ENCODE results near the gene SCAPER. TPM values are rescaled to one million over a fixed set of nuclear protein-coding genes. Genes with fewer than 3 reads are reported as not detected.

SCAPER gene
- polyA plus RNA-seq, 3 donors from 2014 or later = 6.8 to 23.6 (median 6.8) TPM

DNA sequence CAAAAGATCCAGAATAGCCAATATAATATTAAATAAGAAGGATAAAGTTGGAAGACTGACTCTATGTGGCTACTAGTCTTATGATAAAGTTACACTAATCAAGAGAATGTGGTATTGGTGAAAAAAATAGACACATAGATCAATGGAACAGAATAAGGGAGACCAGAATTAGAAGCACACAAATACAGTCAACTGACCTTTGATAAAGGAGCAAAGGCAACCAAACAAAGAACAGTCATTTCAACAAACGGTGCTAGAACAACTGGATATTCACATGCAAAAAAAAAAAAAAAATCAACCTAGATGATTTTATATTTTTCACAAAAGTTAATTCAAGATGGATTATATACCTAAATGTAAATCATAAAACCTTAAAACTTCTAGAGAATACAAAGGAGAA, 422.1 kb downstream of the SCAPER start:
- Mint-ChIP-seq H3K4me1 (no peaks in the 10 kb centered on the region), H3K9me3 (no peaks in the 10 kb centered on the region), H3K27me3 (ENCODE audit: low read depth in 3 of 3) (no peaks in the 10 kb centered on the region), H3K27ac (no peak overlapping the region), H3K36me3 (no peaks in the 10 kb centered on the region), H3K4me3 (no peak overlapping the region)
- DNase-seq = no peak

DNA sequence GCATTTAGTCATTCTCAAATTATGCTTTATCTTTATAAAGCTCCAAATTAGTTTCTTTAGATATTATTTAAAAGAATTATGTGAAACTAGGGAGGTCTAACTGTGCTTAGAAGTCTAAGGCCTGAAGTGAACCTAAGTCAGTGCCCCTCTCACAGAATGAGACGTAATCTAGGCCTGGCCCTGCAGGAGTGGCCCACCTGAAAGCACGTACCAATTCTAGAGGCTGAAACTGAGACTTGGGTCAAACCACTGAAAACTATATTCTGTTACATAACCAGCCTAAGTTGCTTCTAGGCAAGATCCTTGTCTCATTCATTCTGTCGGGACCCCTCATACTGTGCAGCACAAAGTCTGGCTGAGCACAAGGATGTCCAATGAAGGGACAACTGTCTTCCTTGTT, 424.9 kb downstream of the SCAPER start:
- no peak overlapping the region for H3K27ac Mint-ChIP-seq
- H3K27me3 Mint-ChIP-seq (ENCODE audit: low read depth in 3 of 3) = no peaks in the 10 kb centered on the region
- H3K9me3 Mint-ChIP-seq = no peaks in the 10 kb centered on the region
- no peaks in the 10 kb centered on the region for H3K36me3 Mint-ChIP-seq
- DNase-seq = no peak
- peaks cover 4 to 8% of the 10 kb centered on the region in 2 donors for H3K4me1 Mint-ChIP-seq
- H3K4me3 Mint-ChIP-seq = no peak overlapping the region

DNA sequence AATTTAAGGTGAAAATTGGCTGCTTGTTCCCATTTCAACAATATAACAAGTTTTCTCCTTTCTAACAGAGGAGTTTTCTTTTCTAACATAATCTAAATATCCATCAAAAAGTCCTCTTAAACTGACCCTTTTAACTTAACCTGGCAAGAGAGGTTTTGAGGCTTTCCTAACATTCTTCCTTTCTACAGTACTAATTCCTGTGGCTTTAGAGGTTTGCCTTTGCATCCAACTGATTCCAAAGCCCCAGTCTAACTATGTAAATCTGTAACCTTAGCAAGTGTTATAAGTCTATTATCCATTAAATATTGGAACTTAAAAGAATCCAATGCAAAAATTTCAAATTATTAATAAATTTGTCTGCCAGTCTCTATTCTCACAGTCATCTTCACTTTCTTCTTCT, 434.4 kb downstream of the SCAPER start:
- Mint-ChIP-seq H3K27ac (no peak overlapping the region), H3K4me1 (no peaks in the 10 kb centered on the region), H3K9me3 (peaks cover 7 to 21% (median 12%) of the 10 kb centered on the region in 6 donors), H3K27me3 (ENCODE audit: low read depth in 3 of 3) (peaks cover 0 to 3% (median 0%) of the 10 kb centered on the region in 3 donors), H3K4me3 (no peak overlapping the region), H3K36me3 (peaks cover 51 to 61% (median 52%) of the 10 kb centered on the region in 3 donors)
- DNase-seq = no peak

DNA sequence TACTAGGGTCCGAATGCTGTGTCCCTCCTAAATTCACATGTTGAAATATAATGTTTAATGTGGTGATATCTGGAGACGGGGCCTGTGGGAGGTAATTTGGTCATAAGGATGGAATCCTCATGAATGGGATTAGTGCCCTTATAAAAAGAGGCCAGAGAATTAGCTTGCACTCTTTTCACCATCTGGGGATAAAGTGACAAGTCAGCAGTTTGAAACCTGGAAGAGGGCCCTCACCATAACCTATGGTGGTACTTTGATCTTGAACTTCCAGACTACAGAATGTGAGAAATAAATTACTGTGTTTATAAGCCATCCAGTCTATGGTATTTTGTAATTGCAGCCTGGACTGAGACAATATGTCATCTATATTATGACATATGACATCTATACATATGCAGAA, 436.4 kb downstream of the SCAPER start:
- peaks cover 0 to 3% (median 0%) of the 10 kb centered on the region in 3 donors for H3K27me3 Mint-ChIP-seq (ENCODE audit: low read depth in 3 of 3)
- H3K27ac Mint-ChIP-seq = no peak overlapping the region
- DNase-seq = no peak
- no peak overlapping the region for H3K4me3 Mint-ChIP-seq
- no peaks in the 10 kb centered on the region for H3K4me1 Mint-ChIP-seq
- H3K9me3 Mint-ChIP-seq = peaks cover 7 to 21% (median 12%) of the 10 kb centered on the region in 6 donors
- H3K36me3 Mint-ChIP-seq = peaks cover 55 to 61% (median 58%) of the 10 kb centered on the region in 3 donors

DNA sequence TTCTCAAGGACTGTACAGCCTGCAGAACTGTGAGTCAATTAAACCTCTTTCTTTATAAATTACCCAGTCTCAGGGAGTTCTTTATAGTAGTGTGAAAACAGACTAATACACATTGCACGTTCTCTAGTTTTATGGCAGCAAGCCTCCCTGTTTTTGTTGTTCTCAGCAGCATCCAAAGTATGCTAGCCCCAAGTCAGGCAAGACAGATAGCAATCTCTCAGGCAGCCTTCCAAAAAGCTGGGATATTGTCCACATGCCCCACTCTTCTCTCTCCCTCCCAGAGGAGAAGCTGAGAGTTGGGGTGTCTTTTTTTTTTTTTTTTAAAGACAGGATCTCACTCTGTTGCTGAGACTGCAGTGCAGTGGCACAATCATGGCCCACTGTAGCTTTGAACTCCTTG, 438.0 kb downstream of the SCAPER start:
- Mint-ChIP-seq H3K9me3 (peaks cover 7 to 21% (median 12%) of the 10 kb centered on the region in 6 donors), H3K27ac (no peak overlapping the region), H3K4me3 (no peak overlapping the region)

DNA sequence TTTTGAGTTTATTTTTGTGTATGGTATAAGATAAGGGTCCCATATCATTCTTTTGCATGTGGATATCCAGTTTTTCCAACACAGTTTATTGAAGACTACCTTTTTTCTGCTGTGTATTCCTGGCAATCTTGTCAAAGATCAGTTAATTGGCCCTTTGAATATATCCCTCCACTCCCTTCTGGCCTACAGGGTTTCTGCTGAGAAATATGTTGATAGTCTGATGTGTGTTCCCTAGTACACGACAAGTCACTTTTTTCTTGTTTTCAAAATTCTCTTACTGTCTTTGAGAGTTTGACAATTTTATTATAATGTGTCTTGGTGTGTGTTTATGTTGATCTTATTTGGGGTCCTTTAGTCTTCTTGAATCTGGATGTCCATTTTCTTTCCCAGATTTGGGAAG, 439.4 kb downstream of the SCAPER start:
- Mint-ChIP-seq H3K9me3 (peaks cover 7 to 21% (median 12%) of the 10 kb centered on the region in 6 donors), H3K27me3 (ENCODE audit: low read depth in 3 of 3) (no peaks in the 10 kb centered on the region), H3K27ac (no peak overlapping the region), H3K4me1 (no peaks in the 10 kb centered on the region), H3K36me3 (peaks cover 57 to 64% (median 58%) of the 10 kb centered on the region in 3 donors), H3K4me3 (no peak overlapping the region)
- DNase-seq = no peak

More for the DNA sequence above, 438.0 kb downstream of the SCAPER start:
- H3K27me3 Mint-ChIP-seq (ENCODE audit: low read depth in 3 of 3) = peaks cover 0 to 3% (median 0%) of the 10 kb centered on the region in 3 donors
- H3K4me1 Mint-ChIP-seq = no peaks in the 10 kb centered on the region
- no peak for DNase-seq
- H3K36me3 Mint-ChIP-seq = peaks cover 54 to 62% (median 62%) of the 10 kb centered on the region in 3 donors

DNA sequence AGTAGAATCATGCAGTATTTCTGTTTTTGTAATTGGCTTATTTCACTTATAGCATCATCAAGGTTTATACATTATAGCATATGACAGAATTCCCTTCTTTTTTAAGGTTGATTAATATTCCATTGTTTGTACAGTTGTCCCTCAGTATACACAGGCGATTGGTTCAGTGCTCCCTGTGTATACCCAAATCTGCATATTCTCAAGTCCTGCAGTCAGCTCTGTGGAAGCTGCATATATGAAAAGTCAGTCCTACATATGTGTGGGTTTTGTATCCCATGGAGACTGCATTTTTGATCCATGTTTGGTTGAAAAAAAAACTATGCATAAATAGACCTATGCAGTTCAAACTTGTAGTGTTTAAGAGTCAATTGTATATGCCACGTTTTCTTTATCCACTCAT, 440.9 kb downstream of the SCAPER start:
- Mint-ChIP-seq H3K4me1 (no peaks in the 10 kb centered on the region), H3K4me3 (no peak overlapping the region), H3K27me3 (ENCODE audit: low read depth in 3 of 3) (no peaks in the 10 kb centered on the region), H3K9me3 (peaks cover 7 to 21% (median 12%) of the 10 kb centered on the region in 6 donors), H3K36me3 (peaks cover 43 to 56% (median 49%) of the 10 kb centered on the region in 3 donors), H3K27ac (no peak overlapping the region)
- no peak for DNase-seq

DNA sequence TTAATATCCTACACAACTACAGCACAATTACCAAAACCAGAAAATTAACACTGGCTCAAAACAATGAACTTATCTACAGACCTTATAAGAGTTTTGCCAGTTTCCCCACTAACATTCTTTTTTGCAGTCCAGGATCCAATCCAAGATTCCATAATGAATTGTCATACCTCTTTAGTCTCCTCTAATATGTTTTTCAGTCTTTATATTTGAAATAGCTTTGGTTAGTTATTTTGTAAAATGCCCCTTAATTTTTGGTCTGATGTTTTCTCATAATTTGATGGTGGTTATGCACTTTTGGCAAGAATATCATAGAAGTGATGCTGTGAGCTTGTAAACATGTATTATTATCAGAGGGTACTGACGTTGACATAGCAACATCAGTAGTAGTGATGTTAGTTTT, 444.3 kb downstream of the SCAPER start:
- DNase-seq = no peak
- peaks cover under 1 to 3% (median 2%) of the 10 kb centered on the region in 6 donors for H3K9me3 Mint-ChIP-seq
- H3K4me3 Mint-ChIP-seq = no peak overlapping the region
- H3K27me3 Mint-ChIP-seq (ENCODE audit: low read depth in 3 of 3) = no peaks in the 10 kb centered on the region
- peaks cover 10 to 26% (median 19%) of the 10 kb centered on the region in 3 donors for H3K36me3 Mint-ChIP-seq
- H3K27ac Mint-ChIP-seq = no peak overlapping the region
- no peaks in the 10 kb centered on the region for H3K4me1 Mint-ChIP-seq

DNA sequence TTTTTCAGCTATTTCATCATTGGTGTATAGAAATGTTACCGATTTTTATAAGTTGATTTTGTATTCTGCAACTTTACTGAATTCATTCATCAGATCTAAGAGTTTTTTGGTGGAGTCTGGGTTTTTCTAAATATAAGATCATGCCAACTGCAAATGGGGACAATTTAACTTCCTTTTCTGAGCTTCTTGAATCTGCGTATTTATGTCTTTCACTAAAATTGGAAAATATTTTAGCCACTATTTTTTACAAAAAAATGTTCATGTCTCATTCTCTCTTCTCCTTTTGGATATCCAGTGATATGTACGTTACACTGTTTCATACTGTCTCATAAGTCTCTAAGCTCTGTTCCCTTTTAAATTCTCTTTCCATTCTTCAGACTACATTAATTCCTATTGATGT, 444.8 kb downstream of the SCAPER start:
- no peaks in the 10 kb centered on the region for H3K9me3 Mint-ChIP-seq
- no peak overlapping the region for H3K4me3 Mint-ChIP-seq
- no peak overlapping the region for H3K27ac Mint-ChIP-seq
- H3K27me3 Mint-ChIP-seq (ENCODE audit: low read depth in 3 of 3) = no peaks in the 10 kb centered on the region
- no peak for DNase-seq
- H3K4me1 Mint-ChIP-seq = no peaks in the 10 kb centered on the region
- peaks cover 11 to 21% (median 18%) of the 10 kb centered on the region in 3 donors for H3K36me3 Mint-ChIP-seq

DNA sequence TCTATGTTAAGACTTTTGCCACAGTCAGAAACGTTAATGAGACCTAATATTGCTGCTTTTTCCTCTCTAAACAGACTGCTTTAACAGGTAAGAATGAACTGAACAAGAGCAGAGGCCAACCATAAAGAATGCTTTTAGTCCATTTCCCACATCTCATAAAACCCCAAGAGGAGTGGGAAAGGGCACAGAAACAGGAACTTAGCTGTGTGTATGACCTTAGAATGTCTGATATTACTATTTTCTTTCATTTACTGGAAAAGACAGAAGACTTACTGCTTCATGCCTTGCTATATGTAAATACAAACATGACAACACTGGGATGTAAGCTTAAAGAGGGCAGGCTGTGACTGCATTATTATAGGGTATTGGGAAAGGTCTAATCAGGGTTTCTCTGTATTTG, 453.6 kb downstream of the SCAPER start:
- H3K27me3 Mint-ChIP-seq (ENCODE audit: low read depth in 3 of 3) = no peaks in the 10 kb centered on the region
- H3K27ac Mint-ChIP-seq = no peak overlapping the region
- H3K4me1 Mint-ChIP-seq = no peaks in the 10 kb centered on the region

DNA sequence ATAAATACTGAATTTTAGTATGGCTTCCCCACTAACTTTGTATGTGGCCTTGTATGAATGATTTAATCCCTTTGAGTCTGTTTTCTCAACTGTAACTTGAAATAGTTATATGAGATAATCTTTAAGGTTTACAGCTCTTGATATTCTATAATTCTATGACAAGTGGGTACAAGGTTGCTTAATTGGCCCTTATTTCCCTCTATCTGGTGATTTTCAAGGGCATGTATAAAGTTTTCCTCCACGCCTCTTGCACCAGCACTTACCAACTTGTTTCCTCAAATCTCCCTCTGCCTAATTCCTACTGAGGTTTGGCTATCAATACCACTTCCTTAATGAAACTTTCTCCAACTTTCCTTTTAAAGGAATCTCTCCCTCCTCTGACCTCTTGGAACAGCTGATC, 455.7 kb downstream of the SCAPER start:
- Mint-ChIP-seq H3K9me3 (no peaks in the 10 kb centered on the region), H3K27ac (no peak overlapping the region), H3K36me3 (no peaks in the 10 kb centered on the region), H3K4me3 (no peak overlapping the region), H3K27me3 (ENCODE audit: low read depth in 3 of 3) (no peaks in the 10 kb centered on the region), H3K4me1 (no peaks in the 10 kb centered on the region)
- no peak for DNase-seq

More for the DNA sequence above, 453.6 kb downstream of the SCAPER start:
- no peak for DNase-seq
- Mint-ChIP-seq H3K36me3 (peaks cover 0 to 3% (median 0%) of the 10 kb centered on the region in 3 donors), H3K9me3 (no peaks in the 10 kb centered on the region), H3K4me3 (no peak overlapping the region)

DNA sequence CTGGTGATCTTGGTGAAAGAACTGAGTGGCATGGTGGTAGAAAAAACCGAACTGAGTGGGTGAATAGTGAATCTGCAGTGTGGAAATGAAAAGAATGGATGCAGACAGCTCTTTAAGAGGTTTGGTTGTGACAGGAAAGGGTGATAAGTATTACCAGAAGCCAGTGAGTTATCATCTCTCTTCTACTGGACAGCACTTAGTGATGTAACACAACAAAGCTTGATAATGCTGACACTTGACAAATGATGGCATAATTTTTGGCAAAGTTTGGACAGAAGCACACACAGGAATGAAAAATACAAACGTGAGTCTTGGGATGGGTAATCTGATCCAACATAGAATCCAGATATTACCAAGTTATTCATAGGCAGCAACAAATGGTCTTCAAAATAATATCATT, 456.4 kb downstream of the SCAPER start:
- no peak for DNase-seq
- Mint-ChIP-seq H3K27me3 (ENCODE audit: low read depth in 3 of 3) (no peaks in the 10 kb centered on the region), H3K27ac (no peak overlapping the region), H3K4me1 (no peaks in the 10 kb centered on the region), H3K36me3 (no peaks in the 10 kb centered on the region), H3K4me3 (no peak overlapping the region), H3K9me3 (no peaks in the 10 kb centered on the region)

DNA sequence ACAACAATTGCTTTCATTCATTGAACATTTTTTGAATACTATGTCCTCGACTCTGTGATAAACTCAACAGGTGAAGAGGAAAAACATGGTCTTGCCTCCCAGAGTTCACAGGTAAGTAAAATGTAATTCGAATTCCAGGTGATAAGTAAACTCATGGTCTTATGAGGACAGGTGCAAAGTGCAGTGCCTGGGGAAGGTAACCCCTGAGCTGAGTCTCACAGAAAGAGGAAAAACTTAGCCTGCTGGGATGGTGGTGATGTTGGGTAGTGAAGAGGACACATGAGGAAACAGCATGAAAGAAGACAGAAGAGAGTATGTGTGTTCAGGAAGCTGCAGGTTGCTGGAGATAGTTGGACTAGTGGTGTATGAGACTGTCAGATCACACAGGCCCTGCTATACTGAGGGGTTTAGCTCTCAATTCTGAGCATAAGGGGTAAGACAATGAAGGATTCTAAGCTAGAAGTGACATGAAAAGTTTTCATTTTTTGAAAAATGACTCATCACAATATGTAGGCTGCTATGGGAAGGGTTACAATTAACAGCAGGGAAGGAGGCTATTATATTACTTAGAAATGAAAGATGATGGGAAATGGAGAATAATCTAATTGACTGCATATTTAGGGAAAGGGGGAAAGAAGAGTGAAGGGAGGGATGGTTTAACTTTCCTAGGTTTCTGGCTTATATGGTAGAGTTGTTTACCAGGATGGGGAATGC, 457.3 kb downstream of the SCAPER start:
- Mint-ChIP-seq H3K4me1 (no peaks in the 10 kb centered on the region), H3K36me3 (no peaks in the 10 kb centered on the region), H3K4me3 (no peak overlapping the region), H3K27me3 (ENCODE audit: low read depth in 3 of 3) (no peaks in the 10 kb centered on the region), H3K27ac (no peak overlapping the region), H3K9me3 (no peaks in the 10 kb centered on the region)
- DNase-seq = no peak

DNA sequence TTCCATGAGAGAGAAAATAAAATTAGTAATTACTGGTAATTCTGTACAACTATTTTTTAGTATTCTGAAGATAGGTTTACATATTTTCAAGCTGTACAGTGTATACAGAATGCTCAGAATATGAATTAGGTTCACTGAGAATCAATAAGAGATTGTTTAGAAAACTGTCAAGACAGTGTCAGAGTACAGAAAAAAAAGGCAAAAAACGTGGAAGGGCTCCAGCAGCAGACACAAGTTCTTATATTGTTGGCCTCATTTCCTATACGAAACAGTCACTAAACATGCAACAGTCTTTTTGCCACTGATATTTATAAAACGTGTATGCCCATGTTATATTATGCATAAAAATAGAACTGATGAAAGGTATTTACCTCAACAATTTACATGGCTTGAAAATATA, 464.7 kb downstream of the SCAPER start:
- Mint-ChIP-seq H3K27me3 (ENCODE audit: low read depth in 3 of 3) (peaks cover 0 to 2% (median 0%) of the 10 kb centered on the region in 3 donors), H3K4me3 (no peak overlapping the region), H3K4me1 (no peaks in the 10 kb centered on the region), H3K36me3 (no peaks in the 10 kb centered on the region), H3K9me3 (no peaks in the 10 kb centered on the region), H3K27ac (no peak overlapping the region)
- no peak for DNase-seq

DNA sequence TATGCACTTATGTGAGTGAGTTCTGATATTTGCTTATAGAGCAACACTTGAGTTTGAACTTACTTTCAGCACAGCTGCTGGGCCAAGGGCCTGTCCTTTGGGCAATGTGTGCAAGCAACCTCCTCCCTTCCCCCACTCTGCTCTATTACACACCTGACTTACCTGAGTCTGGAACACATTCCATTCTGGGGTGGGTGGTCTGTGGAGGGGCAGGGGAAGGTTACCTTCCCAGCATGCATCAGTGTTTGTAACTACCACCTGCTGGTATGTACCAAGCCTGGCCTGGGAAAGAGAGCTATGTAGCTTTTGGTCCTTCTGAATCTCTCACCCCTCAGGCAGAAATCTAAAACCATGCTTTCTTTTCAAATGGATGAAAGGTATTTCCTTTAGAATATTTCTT, 465.6 kb downstream of the SCAPER start:
- Mint-ChIP-seq H3K9me3 (no peaks in the 10 kb centered on the region), H3K27me3 (ENCODE audit: low read depth in 3 of 3) (peaks cover 0 to 2% (median 0%) of the 10 kb centered on the region in 3 donors), H3K4me3 (no peak overlapping the region), H3K36me3 (no peaks in the 10 kb centered on the region), H3K4me1 (peaks cover 0 to 1% of the 10 kb centered on the region in 2 donors), H3K27ac (no peak overlapping the region)
- DNase-seq = no peak

Data from immature natural killer cell (primary cell).